Naive thymus-derived CD4-positive, alpha-beta T cell (primary cell): Measurements from ENCODE around the gene COL9A1. TPM values are rescaled to one million over a fixed set of nuclear protein-coding genes. Genes with fewer than 3 reads are reported as not detected.

Source experiments
- ATAC-seq: fragments of 150-1000 bp; cut with Tn5 transposase; 2 replicates; pipeline ENCODE4 v1.10.0; 2021; ENCODE audit warnings: mild to moderate bottlenecking, moderate library complexity
- CTCF ChIA-PET: fragments of 350-600 bp; sonication (Branson Sonifier 250); formaldehyde crosslinking; loops from one replicate; lab custom pipeline; 2021; ENCODE audit warnings: antibody characterized with exemption; lab: Charles Lee
- POLR2A ChIA-PET: fragments of 350-600 bp; sonication (Branson Sonifier 250); formaldehyde crosslinking; loops from one replicate; lab custom pipeline; 2021; ENCODE audit warnings: antibody characterized with exemption, inconsistent platforms; lab: Charles Lee
- DNase-seq, 9 donors: peaks; one replicate each; pipeline versions ENCODE4 v3.0.0 to v3.0.0-alpha.2; 2020 to 2022; ENCODE audit warnings: mixed read lengths in 1 of 9
- H3K27ac ChIP-seq: one replicate; pipeline ENCODE4 v1.7.0; 2013; ENCODE audit warnings: mild to moderate bottlenecking, low read depth, low read length, moderate library complexity
- H3K27me3 ChIP-seq, 2 donors: one replicate each; pipeline ENCODE4 v1.7.0; 2013; ENCODE audit warnings: low read length in 2 of 2, mild to moderate bottlenecking in 2 of 2, moderate library complexity in 2 of 2; ENCODE audit not compliant: control insufficient read depth in 2 of 2, insufficient read depth in 2 of 2
- H3K36me3 ChIP-seq, 3 experiments: 1 replicate in 2 of 3; 2 replicates in 1 of 3; pipeline ENCODE4 v1.7.0; 2013; ENCODE audit warnings: low read length in 3 of 3, mild to moderate bottlenecking in 3 of 3, moderate library complexity in 1 of 3; ENCODE audit not compliant: insufficient read depth in 3 of 3, control insufficient read depth in 2 of 3
- H3K4me1 ChIP-seq, 2 donors: one replicate each; pipeline ENCODE4 v1.7.0; 2013; ENCODE audit warnings: low read length in 2 of 2, mild to moderate bottlenecking in 2 of 2, moderate library complexity in 1 of 2; ENCODE audit not compliant: control insufficient read depth in 2 of 2, insufficient read depth in 2 of 2
- H3K4me3 ChIP-seq: 2 replicates; pipeline ENCODE4 v1.7.0; 2013; ENCODE audit warnings: mild to moderate bottlenecking, low read length
- H3K9me3 ChIP-seq, 3 experiments: 1 replicate in 2 of 3; 2 replicates in 1 of 3; pipeline ENCODE4 v1.7.0; 2013; ENCODE audit warnings: low read length in 3 of 3; ENCODE audit not compliant: control insufficient read depth in 2 of 3
- H3K27ac Mint-ChIP-seq, 9 donors: one replicate each; pipeline ENCODE4 v1.8.0; 2020 to 2022; ENCODE audit warnings: mixed read lengths in 9 of 9, mild to moderate bottlenecking in 8 of 9, moderate library complexity in 5 of 9, inconsistent platforms in 2 of 9
- H3K27me3 Mint-ChIP-seq, 5 donors: one replicate each; pipeline ENCODE4 v1.8.0; 2021 to 2022; ENCODE audit warnings: mixed read lengths in 5 of 5, mild to moderate bottlenecking in 1 of 5
- H3K36me3 Mint-ChIP-seq, 5 donors: one replicate each; pipeline ENCODE4 v1.8.0; 2020 to 2022; ENCODE audit warnings: mixed read lengths in 5 of 5, mild to moderate bottlenecking in 3 of 5, inconsistent platforms in 1 of 5
- H3K4me1 Mint-ChIP-seq, 7 donors: one replicate each; pipeline ENCODE4 v1.8.0; 2020 to 2022; ENCODE audit warnings: mixed read lengths in 7 of 7, mild to moderate bottlenecking in 3 of 7, inconsistent platforms in 1 of 7
- H3K4me3 Mint-ChIP-seq, 10 donors: one replicate each; pipeline ENCODE4 v1.8.0; 2020 to 2022; ENCODE audit warnings: mild to moderate bottlenecking in 10 of 10, mixed read lengths in 10 of 10, moderate library complexity in 6 of 10, inconsistent platforms in 2 of 10
- H3K9me3 Mint-ChIP-seq, 11 donors: one replicate each; pipeline ENCODE4 v1.8.0; 2020 to 2022; ENCODE audit warnings: mixed read lengths in 11 of 11, mild to moderate bottlenecking in 4 of 11, inconsistent platforms in 1 of 11, moderate library complexity in 1 of 11
- intact Hi-C, 2 donors: fragments of 100-400 bp; cut with micrococcal nuclease; formaldehyde crosslinking; loops; one replicate each; pipeline ENCODE4 v1.15.1; 2023
- polyA plus RNA-seq, 2 donors: library from polyadenylated mRNA; unstranded; fragments of 300-500 nt; fragmentation: Illumina TruSeq; gene quantifications; one replicate each; pipeline ENCODE4 v1.2.3, GENCODE V29; 2021
- total RNA-seq, 6 experiments: library from RNA in 5 of 6; stranded (reverse) in 5 of 6; gene quantifications; 1 replicate in 5 of 6; 2 replicates in 1 of 6; pipeline ENCODE4 v1.2.3 and lab custom pipeline; 2021 to 2026

COL9A1 gene
- total and polyA plus RNA-seq, 7 experiments from 2014 or later = not detected

- H3K9me3 ChIP-seq = no peaks in the 10 kb centered on the region
- H3K4me1 Mint-ChIP-seq = no peaks in the 10 kb centered on the region
- H3K27me3 ChIP-seq = peaks cover 0 to 3% of the 10 kb centered on the region in 2 donors
- H3K27ac Mint-ChIP-seq = no peak overlapping the region
- POLR2A ChIA-PET = no interaction called here
- CTCF ChIA-PET = interaction anchor here (0.7 kb wide), 1 partner anchor 268 kb away, joined by 3 read pairs; no protein-coding TSS in a partner anchor
- no peak for ATAC-seq
- H3K4me3 ChIP-seq = no peak overlapping the region
- H3K9me3 Mint-ChIP-seq = peaks cover 0 to 5% (median 0%) of the 10 kb centered on the region in 11 donors
- peaks cover 0 to 4% (median 0%) of the 10 kb centered on the region in 5 donors for H3K36me3 Mint-ChIP-seq
- intact Hi-C loops = no loop called here
- no peak for DNase-seq
- peaks cover 0 to 38% (median 27%) of the 10 kb centered on the region in 5 donors for H3K27me3 Mint-ChIP-seq
- H3K4me1 ChIP-seq = no peaks in the 10 kb centered on the region
- no peak overlapping the region for H3K27ac ChIP-seq
- no peaks in the 10 kb centered on the region for H3K36me3 ChIP-seq
- H3K4me3 Mint-ChIP-seq = no peak overlapping the region
Observed at GRCh38 chr6:70299456-70299855, 3.4 kb downstream of the COL9A1 start.

DNA sequence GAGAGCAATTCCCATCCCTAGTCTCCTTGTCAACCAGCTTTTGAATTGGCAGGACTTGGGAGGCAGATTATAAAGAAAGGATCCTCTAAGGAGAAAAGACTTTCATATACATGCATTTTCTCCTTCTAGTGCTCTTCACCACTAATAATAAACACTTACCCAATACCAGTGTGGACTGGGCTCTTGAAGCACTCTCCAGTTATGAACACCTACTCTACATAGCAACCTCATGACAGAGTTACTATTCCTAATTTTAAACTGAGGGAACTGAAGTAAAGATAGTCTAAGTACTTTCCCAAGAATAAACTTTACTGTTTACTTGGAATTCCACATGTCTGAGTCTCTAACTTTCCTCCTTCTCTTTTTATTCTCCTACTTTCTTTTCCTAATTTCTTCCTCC lies 4.8 kb downstream of the COL9A1 start:
- H3K4me1 ChIP-seq = no peaks in the 10 kb centered on the region
- no peak for DNase-seq
- peaks cover 4 to 44% (median 28%) of the 10 kb centered on the region in 5 donors for H3K27me3 Mint-ChIP-seq

GRCh38 chr6:70292193-70292592 lies 10.7 kb downstream of the COL9A1 start:
- POLR2A ChIA-PET = no interaction called here
- no peak overlapping the region for H3K27ac ChIP-seq
- no peak overlapping the region for H3K27ac Mint-ChIP-seq

More for the DNA sequence above, 4.8 kb downstream of the COL9A1 start:
- H3K4me3 ChIP-seq = no peak overlapping the region
- peaks cover 0 to 3% of the 10 kb centered on the region in 2 donors for H3K27me3 ChIP-seq
- no peak overlapping the region for H3K4me3 Mint-ChIP-seq
- no peaks in the 10 kb centered on the region for H3K4me1 Mint-ChIP-seq
- H3K36me3 ChIP-seq = no peaks in the 10 kb centered on the region
- ChIA-PET CTCF (no interaction called here), POLR2A (interaction anchor here (0.6 kb wide), 1 partner anchor 789 kb away, joined by 3 read pairs; no protein-coding TSS in a partner anchor)
- H3K9me3 Mint-ChIP-seq = peaks cover 0 to 5% (median 0%) of the 10 kb centered on the region in 11 donors
- H3K36me3 Mint-ChIP-seq = peaks cover 0 to 4% (median 0%) of the 10 kb centered on the region in 5 donors
- ATAC-seq = no peak
- no peaks in the 10 kb centered on the region for H3K9me3 ChIP-seq
- H3K27ac Mint-ChIP-seq = no peak overlapping the region
- intact Hi-C loops = no loop called here
- H3K27ac ChIP-seq = no peak overlapping the region

DNA sequence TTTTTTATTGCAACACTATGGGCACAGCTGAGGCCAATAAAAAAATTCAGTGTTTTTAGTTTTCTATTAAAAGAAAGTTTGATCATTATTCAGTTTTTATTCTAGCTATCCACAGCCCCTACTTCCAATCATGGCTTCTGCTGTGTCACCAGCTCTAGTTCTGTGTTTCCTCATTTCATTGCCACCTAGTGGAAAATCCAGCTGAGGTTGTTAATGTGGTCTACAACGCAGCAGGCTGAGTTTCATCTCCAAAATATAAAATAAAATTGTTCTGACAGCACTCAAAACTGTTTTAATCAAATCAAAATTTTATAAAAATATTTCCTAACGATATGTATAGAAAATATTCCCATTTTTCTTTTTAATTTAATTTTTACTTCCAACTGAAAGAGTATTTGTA lies 13.6 kb downstream of the COL9A1 start:
- no peak for ATAC-seq
- Histone ChIP-seq H3K4me1 (no peaks in the 10 kb centered on the region), H3K36me3 (no peaks in the 10 kb centered on the region), H3K9me3 (no peaks in the 10 kb centered on the region), H3K27ac (no peak overlapping the region), H3K4me3 (no peak overlapping the region), H3K27me3 (no peaks in the 10 kb centered on the region)
- H3K4me3 Mint-ChIP-seq = no peak overlapping the region
- no peaks in the 10 kb centered on the region for H3K4me1 Mint-ChIP-seq
- intact Hi-C loops = no loop called here
- H3K36me3 Mint-ChIP-seq = no peaks in the 10 kb centered on the region
- no peak overlapping the region for H3K27ac Mint-ChIP-seq
- no peak for DNase-seq
- H3K9me3 Mint-ChIP-seq = no peaks in the 10 kb centered on the region
- ChIA-PET CTCF (no interaction called here), POLR2A (no interaction called here)
- peaks cover 6 to 26% (median 19%) of the 10 kb centered on the region in 5 donors for H3K27me3 Mint-ChIP-seq

More at GRCh38 chr6:70292193-70292592, 10.7 kb downstream of the COL9A1 start:
- Histone ChIP-seq H3K4me3 (no peak overlapping the region), H3K36me3 (no peaks in the 10 kb centered on the region), H3K9me3 (no peaks in the 10 kb centered on the region), H3K4me1 (no peaks in the 10 kb centered on the region), H3K27me3 (peaks cover 0 to 3% of the 10 kb centered on the region in 2 donors)
- CTCF ChIA-PET = interaction anchor here (0.7 to 1.5 kb wide), 2 partner anchors 14 to 17 kb away, joined by 3 read pairs; no protein-coding TSS in a partner anchor
- Mint-ChIP-seq H3K27me3 (peaks cover 5 to 24% (median 10%) of the 10 kb centered on the region in 5 donors), H3K36me3 (no peaks in the 10 kb centered on the region), H3K9me3 (no peaks in the 10 kb centered on the region), H3K4me3 (no peak overlapping the region), H3K4me1 (no peaks in the 10 kb centered on the region)
- DNase-seq = no peak
- intact Hi-C loops = no loop called here
- no peak for ATAC-seq

- Histone ChIP-seq H3K36me3 (no peaks in the 10 kb centered on the region), H3K9me3 (no peaks in the 10 kb centered on the region), H3K27ac (no peak overlapping the region), H3K27me3 (no peaks in the 10 kb centered on the region), H3K4me1 (no peaks in the 10 kb centered on the region), H3K4me3 (no peak overlapping the region)
- Mint-ChIP-seq H3K9me3 (no peaks in the 10 kb centered on the region), H3K27me3 (peaks cover 19 to 38% (median 26%) of the 10 kb centered on the region in 5 donors), H3K36me3 (no peaks in the 10 kb centered on the region), H3K4me1 (peaks cover 0 to 2% (median 0%) of the 10 kb centered on the region in 7 donors), H3K27ac (no peak overlapping the region), H3K4me3 (no peak overlapping the region)
- ATAC-seq (no peak), DNase-seq (no peak)
- intact Hi-C loops = no loop called here
- POLR2A ChIA-PET = interaction anchor here (0.7 kb wide), 1 partner anchor 272 kb away, joined by 3 read pairs; no protein-coding TSS in a partner anchor
- CTCF ChIA-PET = no interaction called here
Observed at GRCh38 chr6:70286905-70287304, 16.0 kb downstream of the COL9A1 start.

DNA sequence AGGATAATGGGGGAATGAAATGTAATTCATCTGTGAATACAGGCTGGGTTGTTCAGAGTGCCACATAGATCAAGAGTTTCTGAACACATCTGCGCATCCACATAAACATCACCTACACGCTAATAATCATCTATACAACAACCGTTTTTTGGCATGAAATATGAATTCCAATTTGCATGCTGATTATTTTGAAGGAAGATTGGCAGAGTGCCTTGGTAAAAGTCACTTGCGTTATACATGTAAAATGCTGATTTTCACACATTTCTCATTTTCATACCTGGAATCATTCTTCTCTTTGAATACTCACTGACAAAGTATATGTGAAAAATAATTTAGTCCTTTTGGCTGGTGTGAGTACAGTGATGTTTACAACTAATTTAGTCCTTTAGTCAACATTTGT lies 17.7 kb downstream of the COL9A1 start:
- no peaks in the 10 kb centered on the region for H3K9me3 ChIP-seq
- H3K4me1 Mint-ChIP-seq = peaks cover 0 to 5% (median 0%) of the 10 kb centered on the region in 7 donors
- ChIA-PET CTCF (no interaction called here), POLR2A (no interaction called here)
- no peak for ATAC-seq
- intact Hi-C loops = no loop called here
- no peaks in the 10 kb centered on the region for H3K36me3 ChIP-seq
- H3K27me3 ChIP-seq = no peaks in the 10 kb centered on the region
- H3K36me3 Mint-ChIP-seq = no peaks in the 10 kb centered on the region
- DNase-seq = no peak
- H3K9me3 Mint-ChIP-seq = peaks cover 0 to 1% (median 0%) of the 10 kb centered on the region in 11 donors
- H3K27ac ChIP-seq = no peak overlapping the region
- peaks cover 29 to 45% (median 34%) of the 10 kb centered on the region in 5 donors for H3K27me3 Mint-ChIP-seq
- no peak overlapping the region for H3K4me3 Mint-ChIP-seq
- no peak overlapping the region for H3K4me3 ChIP-seq
- H3K4me1 ChIP-seq = no peaks in the 10 kb centered on the region
- no peak overlapping the region for H3K27ac Mint-ChIP-seq
